Muscle layer of duodenum (tissue), 2 donors: Measurements from ENCODE around the gene CTDP1.
A peak's percentile ranks its signal among the peaks of the same experiment; 100 is the strongest.

Experiments
- H3K27ac ChIP-seq: one replicate; pipeline ENCODE4 v1.7.0; 2013; ENCODE audit warnings: mild to moderate bottlenecking, low read length
- H3K27me3 ChIP-seq: one replicate; pipeline ENCODE4 v1.7.0; 2013; ENCODE audit warnings: low read depth, mild to moderate bottlenecking, control low read depth, low read length
- H3K36me3 ChIP-seq, 2 donors: one replicate each; pipeline ENCODE4 v1.7.0; 2013; ENCODE audit warnings: low read length in 2 of 2, control low read depth in 1 of 2, mild to moderate bottlenecking in 1 of 2; ENCODE audit not compliant: insufficient read depth in 2 of 2, control insufficient read depth in 1 of 2
- H3K4me1 ChIP-seq, 2 donors: one replicate each; pipeline ENCODE4 v1.7.0; 2013; ENCODE audit warnings: low read length in 2 of 2, mild to moderate bottlenecking in 2 of 2, control low read depth in 1 of 2, moderate library complexity in 1 of 2; ENCODE audit not compliant: insufficient read depth in 2 of 2, control insufficient read depth in 1 of 2
- H3K4me3 ChIP-seq, 2 donors: one replicate each; pipeline ENCODE4 v1.7.0; 2013; ENCODE audit warnings: low read length in 2 of 2, low read depth in 1 of 2, mild to moderate bottlenecking in 1 of 2
- H3K9me3 ChIP-seq, 2 donors: one replicate each; pipeline ENCODE4 v1.7.0; 2013; ENCODE audit warnings: low read length in 2 of 2, control low read depth in 1 of 2, mild to moderate bottlenecking in 1 of 2; ENCODE audit not compliant: control insufficient read depth in 1 of 2
- donor health status: healthy.

The CTDP1 gene

GRCh38 chr18:79637921-79638909, 41.4 kb upstream of the CTDP1 start:
- H3K27ac ChIP-seq = no peak overlapping the region

DNA sequence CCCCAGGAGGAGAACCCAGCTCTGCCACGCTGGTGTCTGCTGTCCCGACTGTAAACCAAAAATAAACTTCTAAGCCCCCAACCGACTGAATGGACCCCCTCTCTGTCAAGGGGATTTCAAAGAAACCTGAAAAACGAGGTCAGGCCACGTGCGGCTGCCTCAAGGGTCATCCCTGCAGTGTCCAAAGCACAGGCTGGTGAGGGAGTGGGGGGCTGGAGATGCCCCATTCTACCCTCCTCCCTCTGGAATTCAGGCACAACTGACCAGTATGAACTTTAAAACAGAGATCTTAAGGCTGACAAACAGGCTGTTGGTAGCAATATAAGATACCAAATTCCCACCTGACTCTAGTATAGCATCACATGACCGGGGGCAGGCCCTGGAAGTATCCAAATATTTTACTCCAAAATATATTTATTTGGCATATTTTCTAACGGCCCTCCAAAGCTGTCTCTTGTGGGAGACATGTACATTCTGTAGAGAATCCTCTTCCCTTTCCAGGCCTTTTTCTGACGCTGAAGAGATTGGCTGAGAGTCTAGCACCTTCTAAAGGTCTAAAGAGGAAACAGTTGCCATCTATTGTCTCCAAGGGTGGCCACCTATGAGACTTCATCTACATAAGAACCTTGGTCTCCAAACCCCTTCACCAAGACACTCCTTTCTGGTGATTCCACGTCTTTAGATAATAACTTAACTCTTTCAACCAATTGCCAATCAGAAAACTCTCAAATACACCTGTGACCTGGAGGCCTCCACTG, 40.4 kb upstream of the CTDP1 start:
- Histone ChIP-seq H3K4me1 (peaks cover 0 to 4% of the 10 kb centered on the region in 2 donors), H3K27me3 (peaks cover 6% of the 10 kb centered on the region), H3K36me3 (no peaks in the 10 kb centered on the region), H3K9me3 (no peaks in the 10 kb centered on the region), H3K4me3 (no peak overlapping the region), H3K27ac (no peak overlapping the region)

More at GRCh38 chr18:79637921-79638909, 41.4 kb upstream of the CTDP1 start:
- Histone ChIP-seq H3K4me3 (no peak overlapping the region), H3K36me3 (no peaks in the 10 kb centered on the region), H3K4me1 (no peaks in the 10 kb centered on the region), H3K9me3 (no peaks in the 10 kb centered on the region), H3K27me3 (peaks cover 6% of the 10 kb centered on the region)

DNA sequence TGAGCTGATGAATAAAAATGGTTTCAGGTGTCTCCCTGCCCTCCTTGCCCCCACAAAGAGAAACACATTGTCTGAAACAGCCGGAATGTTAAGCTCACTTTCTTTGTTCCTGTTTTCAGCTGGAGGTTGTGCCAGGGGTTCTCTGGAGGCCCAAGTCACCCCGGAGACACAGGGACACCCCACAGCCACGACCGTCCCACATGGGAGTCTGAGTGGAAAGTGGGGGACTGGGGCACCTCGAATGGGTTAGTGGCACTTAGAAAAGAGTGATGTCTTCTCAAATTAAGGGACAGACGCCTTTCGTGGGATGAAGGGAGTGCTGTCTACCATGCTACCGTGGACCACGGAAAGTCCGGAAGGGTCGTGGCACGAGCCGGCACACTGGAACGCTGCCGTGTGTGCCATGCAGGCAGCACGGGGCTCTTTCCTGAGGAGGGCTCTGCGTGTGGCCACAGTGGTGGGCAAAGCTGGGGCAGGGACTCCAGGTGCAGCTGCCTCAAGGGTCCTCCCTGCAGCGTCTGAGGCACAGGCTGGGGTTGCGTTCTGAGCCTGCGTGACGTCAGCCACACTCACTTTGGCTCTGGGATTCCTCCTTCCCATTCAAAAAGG, 39.4 kb upstream of the CTDP1 start:
- Histone ChIP-seq H3K9me3 (no peaks in the 10 kb centered on the region), H3K27ac (no peak overlapping the region), H3K36me3 (no peaks in the 10 kb centered on the region), H3K4me3 (no peak overlapping the region), H3K27me3 (peaks cover 6% of the 10 kb centered on the region), H3K4me1 (peaks cover 0 to 6% of the 10 kb centered on the region in 2 donors)

DNA sequence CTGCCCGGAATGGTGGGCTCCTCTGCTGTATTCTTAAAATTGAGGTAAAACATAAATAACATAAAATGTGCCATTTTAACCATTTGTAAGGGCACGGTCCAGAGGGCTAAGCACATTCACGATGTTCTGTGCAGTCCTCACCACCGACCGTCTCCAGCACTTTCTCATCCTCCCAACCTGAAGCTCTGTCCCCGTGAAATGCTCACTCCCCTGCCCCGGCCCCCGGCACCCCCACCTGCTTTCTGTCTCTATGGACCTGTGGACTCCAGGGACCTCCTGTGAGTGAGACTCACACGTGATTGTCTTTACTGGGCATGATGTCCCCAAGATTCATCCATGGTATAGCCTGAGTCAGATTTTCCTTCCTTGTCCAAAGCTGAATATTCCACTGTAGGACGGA, 38.7 kb upstream of the CTDP1 start:
- Histone ChIP-seq H3K9me3 (no peaks in the 10 kb centered on the region), H3K36me3 (no peaks in the 10 kb centered on the region), H3K27ac (no peak overlapping the region), H3K4me3 (no peak overlapping the region), H3K4me1 (peaks cover 0 to 6% of the 10 kb centered on the region in 2 donors), H3K27me3 (peaks cover 6% of the 10 kb centered on the region)

GRCh38 chr18:79641722-79642497, 37.7 kb upstream of the CTDP1 start:
- Histone ChIP-seq H3K4me3 (no peak overlapping the region), H3K36me3 (no peaks in the 10 kb centered on the region), H3K4me1 (peaks cover 0 to 6% of the 10 kb centered on the region in 2 donors), H3K9me3 (no peaks in the 10 kb centered on the region), H3K27me3 (peaks cover 6% of the 10 kb centered on the region), H3K27ac (no peak overlapping the region)

GRCh38 chr18:79642626-79643025, 37.0 kb upstream of the CTDP1 start:
- H3K36me3 ChIP-seq = no peaks in the 10 kb centered on the region
- no peak overlapping the region for H3K4me3 ChIP-seq
- H3K4me1 ChIP-seq = peaks cover 0 to 6% of the 10 kb centered on the region in 2 donors

DNA sequence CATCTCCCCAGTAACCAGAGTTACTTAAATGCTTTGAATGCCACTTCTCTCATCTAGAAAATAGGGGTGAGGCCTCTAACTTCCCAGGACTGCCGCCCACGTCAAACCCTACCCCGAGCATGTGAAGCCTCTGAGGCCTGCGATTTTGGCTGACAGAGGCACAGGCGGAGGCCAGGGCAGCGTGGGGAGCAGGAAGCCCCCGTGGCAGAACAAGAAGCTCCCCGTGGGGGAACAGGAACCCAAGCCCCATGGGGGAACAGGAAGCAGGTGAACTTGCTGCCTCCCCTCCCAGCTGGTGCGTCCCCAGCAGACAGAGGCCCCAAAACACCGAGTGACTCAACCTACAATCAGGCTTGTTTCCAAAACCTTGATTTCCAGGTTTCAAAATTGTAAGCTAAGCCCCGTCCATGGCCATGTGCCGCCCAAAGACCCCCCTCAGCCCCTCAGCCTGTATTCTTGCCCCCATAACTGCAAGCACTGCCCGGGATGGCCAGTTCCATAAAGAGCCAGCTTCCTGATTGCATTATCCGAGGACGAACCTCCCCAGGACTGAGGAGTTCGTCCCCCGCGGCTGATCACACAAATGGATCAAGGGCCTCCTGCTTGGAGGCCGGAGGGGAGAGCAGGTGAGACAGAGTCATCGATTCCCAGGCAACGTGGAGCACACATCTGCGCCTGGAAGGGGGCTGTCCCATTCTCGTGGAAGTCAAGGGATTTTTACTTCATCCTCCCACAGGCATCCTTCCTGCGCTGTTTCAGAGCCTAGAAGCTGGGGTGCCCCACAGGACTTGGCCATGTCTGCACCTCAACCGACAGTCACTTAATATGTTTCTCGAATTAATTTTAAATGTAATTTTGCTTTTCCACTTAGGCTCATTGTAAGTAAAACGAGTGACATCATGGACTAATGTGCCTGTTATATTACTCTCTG, 36.3 kb upstream of the CTDP1 start:
- no peak overlapping the region for H3K27ac ChIP-seq
- H3K27me3 ChIP-seq = no peaks in the 10 kb centered on the region
- no peaks in the 10 kb centered on the region for H3K36me3 ChIP-seq
- no peak overlapping the region for H3K4me3 ChIP-seq
- H3K4me1 ChIP-seq = peaks cover 0 to 6% of the 10 kb centered on the region in 2 donors
- no peaks in the 10 kb centered on the region for H3K9me3 ChIP-seq

More at GRCh38 chr18:79642626-79643025, 37.0 kb upstream of the CTDP1 start:
- Histone ChIP-seq H3K9me3 (no peaks in the 10 kb centered on the region), H3K27me3 (peaks cover under 1% of the 10 kb centered on the region), H3K27ac (no peak overlapping the region)

- Histone ChIP-seq H3K36me3 (no peaks in the 10 kb centered on the region), H3K27ac (no peak overlapping the region), H3K4me1 (peaks cover 0 to 6% of the 10 kb centered on the region in 2 donors), H3K9me3 (no peaks in the 10 kb centered on the region), H3K4me3 (peak overlapping the region in 1 of 2 donors; percentile 28), H3K27me3 (no peaks in the 10 kb centered on the region)
Measured at GRCh38 chr18:79644006-79644665, 35.5 kb upstream of the CTDP1 start.

- Histone ChIP-seq H3K4me1 (peaks cover 0 to 6% of the 10 kb centered on the region in 2 donors), H3K27me3 (no peaks in the 10 kb centered on the region), H3K9me3 (no peaks in the 10 kb centered on the region), H3K4me3 (no peak overlapping the region), H3K36me3 (no peaks in the 10 kb centered on the region), H3K27ac (no peak overlapping the region)
Measured at GRCh38 chr18:79644666-79645057, 34.9 kb upstream of the CTDP1 start.
